ENCODE measurements around the gene LIM2.

DNA sequence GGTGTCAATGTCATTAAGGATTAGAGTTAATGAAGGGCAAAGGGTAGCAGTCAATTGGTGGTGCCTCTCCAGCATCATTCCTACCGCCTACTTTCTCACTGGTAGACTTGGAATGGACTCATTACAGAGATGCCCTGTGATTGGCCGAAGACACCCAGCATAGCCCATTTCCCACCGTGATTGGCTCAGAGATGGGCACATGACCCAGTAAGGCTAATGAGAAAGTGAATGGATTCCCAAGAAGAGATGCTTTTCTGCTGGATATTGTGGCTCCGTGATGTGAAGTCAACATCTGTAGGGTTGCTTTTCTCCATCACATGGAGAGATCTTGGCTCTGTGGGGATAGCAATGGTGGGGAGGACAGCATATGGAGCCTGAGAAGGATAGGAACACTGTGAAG, 57.4 kb downstream of the LIM2 start:
- no peak for TF ChIP-seq POLR2A (IDR thresholded peaks at IDR 0.05)
- TF ChIP-seq, protein P1, sequence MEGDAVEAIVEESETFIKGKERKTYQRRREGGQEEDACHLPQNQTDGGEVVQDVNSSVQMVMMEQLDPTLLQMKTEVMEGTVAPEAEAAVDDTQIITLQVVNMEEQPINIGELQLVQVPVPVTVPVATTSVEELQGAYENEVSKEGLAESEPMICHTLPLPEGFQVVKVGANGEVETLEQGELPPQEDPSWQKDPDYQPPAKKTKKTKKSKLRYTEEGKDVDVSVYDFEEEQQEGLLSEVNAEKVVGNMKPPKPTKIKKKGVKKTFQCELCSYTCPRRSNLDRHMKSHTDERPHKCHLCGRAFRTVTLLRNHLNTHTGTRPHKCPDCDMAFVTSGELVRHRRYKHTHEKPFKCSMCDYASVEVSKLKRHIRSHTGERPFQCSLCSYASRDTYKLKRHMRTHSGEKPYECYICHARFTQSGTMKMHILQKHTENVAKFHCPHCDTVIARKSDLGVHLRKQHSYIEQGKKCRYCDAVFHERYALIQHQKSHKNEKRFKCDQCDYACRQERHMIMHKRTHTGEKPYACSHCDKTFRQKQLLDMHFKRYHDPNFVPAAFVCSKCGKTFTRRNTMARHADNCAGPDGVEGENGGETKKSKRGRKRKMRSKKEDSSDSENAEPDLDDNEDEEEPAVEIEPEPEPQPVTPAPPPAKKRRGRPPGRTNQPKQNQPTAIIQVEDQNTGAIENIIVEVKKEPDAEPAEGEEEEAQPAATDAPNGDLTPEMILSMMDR (IDR thresholded peaks at IDR 0.05): no peak
